Adipocyte (in vitro differentiated cells): ENCODE data around the gene BPHL.
"Not testable (repeated sequence)": the region's sequence is repeated elsewhere in the genome, so short reads cannot be mapped to it uniquely, and the experiment has no call there.

ENCODE experiments used
- DNase-seq: peaks from one replicate; pipeline ENCODE4 v3.0.0-alpha.2; 2015; ENCODE audit warnings: low read depth
- H3K27me3 ChIP-seq: replicated peaks from 2 replicates; pipeline ENCODE4 v1.7.0; 2013; ENCODE audit warnings: mild to moderate bottlenecking, low read length, moderate library complexity; ENCODE audit not compliant: control insufficient read depth, insufficient read depth
- H3K36me3 ChIP-seq: 2 replicates; pipeline ENCODE4 v1.7.0; 2013; ENCODE audit warnings: low read length, mild to moderate bottlenecking, moderate library complexity; ENCODE audit not compliant: control insufficient read depth, insufficient read depth, severe bottlenecking
- H3K4me1 ChIP-seq: 2 replicates; pipeline ENCODE4 v1.7.0; 2013; ENCODE audit warnings: mild to moderate bottlenecking, low read length, moderate library complexity; ENCODE audit not compliant: control insufficient read depth, insufficient read depth
- H3K4me3 ChIP-seq: 2 replicates; pipeline ENCODE4 v1.7.0; 2013; ENCODE audit warnings: mild to moderate bottlenecking, low read length, moderate library complexity
- H3K9ac ChIP-seq: 2 replicates; pipeline ENCODE4 v1.7.0; 2013; ENCODE audit warnings: mild to moderate bottlenecking, low read length, moderate library complexity
- H3K9me3 ChIP-seq: 2 replicates; pipeline ENCODE4 v1.7.0; 2013; ENCODE audit warnings: mild to moderate bottlenecking, low read length, moderate library complexity; ENCODE audit not compliant: control insufficient read depth

The BPHL gene

DNA sequence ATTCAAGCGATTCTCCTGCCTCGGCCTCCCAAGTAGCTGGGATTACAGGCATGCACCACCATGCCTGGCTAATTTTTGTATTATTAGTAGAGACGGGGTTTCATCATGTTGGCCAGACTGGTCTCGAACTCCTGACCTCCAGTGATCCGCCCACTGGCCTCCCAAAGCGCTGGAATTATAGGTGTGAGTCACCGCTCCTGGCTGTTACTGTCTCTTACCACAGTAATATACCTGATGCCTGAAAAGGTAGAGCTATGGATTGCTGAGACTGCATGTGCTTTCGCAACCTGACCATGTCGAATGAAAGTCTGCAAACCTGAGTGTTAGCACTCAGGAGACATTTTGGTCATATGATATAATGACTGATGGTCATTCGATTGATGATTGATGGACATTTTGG lies 70.7 kb downstream of the BPHL start:
- DNase-seq = not testable (repeated sequence)

DNA sequence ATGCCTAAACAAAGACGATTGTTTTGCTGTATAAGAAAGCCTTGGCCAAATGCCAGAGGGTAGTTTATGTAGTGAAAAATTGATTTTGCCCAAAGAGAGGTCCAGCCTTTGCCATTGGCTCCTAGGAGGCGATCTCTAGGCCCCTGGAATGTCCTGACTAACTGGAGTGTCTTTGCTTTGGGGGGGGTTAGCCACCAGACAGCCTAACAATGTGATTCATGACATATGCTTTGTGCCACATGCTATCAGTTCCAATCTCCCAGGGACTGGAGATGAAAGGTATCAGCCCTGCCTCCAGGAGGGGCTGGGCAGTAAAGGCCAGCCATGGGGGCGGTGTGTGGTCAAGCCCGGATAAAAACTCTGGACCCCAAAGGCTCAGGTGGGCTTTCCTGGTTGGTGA lies 71.5 kb downstream of the BPHL start:
- DNase-seq = no peak
- no peak overlapping the region for H3K4me3 ChIP-seq

More for the DNA sequence above, 70.7 kb downstream of the BPHL start:
- not testable (repeated sequence) for H3K36me3 ChIP-seq, H3K9ac ChIP-seq, H3K9me3 ChIP-seq, H3K4me3 ChIP-seq, H3K4me1 ChIP-seq
- peaks cover 29% of the 10 kb centered on the region for H3K27me3 ChIP-seq

DNA sequence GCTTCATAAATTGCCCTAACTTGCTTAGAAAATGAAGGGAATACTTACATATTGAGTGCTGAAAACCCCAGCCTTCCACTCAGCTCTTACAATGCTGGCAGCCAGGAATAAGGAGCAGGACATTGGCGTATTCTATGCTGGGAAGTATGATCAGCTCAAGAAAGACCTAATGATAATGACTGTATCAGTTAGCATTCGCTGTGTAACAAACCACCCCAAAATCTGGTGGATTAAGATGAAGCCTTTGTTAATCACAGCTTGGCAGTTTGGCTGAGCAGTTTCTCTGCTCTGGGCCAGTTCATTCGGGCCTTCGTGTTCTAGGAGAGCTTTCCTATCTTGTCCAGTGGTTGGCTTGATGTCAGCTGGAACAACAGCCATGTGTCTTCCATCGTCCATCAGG lies 72.3 kb downstream of the BPHL start:
- Histone ChIP-seq H3K27me3 (peaks cover 20% of the 10 kb centered on the region), H3K4me3 (no peak overlapping the region), H3K9ac (no peak overlapping the region), H3K36me3 (no peaks in the 10 kb centered on the region), H3K9me3 (peaks cover 5% of the 10 kb centered on the region), H3K4me1 (no peaks in the 10 kb centered on the region)
- no peak for DNase-seq

More for the DNA sequence above, 71.5 kb downstream of the BPHL start:
- Histone ChIP-seq H3K36me3 (no peaks in the 10 kb centered on the region), H3K4me1 (no peaks in the 10 kb centered on the region), H3K9me3 (peaks cover 5% of the 10 kb centered on the region), H3K27me3 (peaks cover 26% of the 10 kb centered on the region), H3K9ac (no peak overlapping the region)

DNA sequence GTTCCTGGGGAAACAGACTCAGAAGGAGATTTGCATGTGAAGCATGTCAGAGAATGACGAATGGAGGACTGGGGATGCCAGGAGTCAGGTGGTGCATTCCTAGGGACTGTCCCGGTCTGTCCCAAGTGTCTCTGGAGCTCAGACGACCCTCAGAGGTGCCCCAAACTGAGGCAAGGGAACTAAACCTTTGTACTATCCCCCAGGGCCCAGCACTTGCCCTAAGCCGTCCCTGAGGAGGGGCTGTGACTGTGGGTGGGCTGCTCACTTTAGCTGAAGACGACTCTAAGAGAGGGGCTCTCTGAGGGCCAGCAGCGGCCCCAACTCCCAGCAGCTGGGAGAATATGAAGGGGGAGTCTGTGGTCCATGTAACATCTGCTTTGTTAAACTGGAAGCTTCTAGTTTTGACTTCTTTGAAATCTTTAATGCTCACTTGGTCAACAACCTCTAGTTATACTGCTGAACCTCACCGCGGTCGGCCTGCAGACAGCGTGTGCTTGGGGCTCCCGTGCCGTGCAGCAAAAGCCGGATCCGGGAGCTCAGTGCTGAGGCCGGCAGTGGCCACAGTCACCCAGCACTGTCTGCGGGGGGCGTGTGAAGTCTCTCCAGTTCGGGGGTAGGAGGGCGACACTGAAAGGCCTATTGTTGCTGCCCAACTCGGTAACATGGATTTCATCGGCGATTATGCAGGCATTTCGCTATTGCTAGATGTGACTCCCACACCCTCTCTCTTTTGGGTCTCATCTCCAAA lies 74.8 kb downstream of the BPHL start:
- Histone ChIP-seq H3K4me1 (no peaks in the 10 kb centered on the region), H3K27me3 (peaks cover 9% of the 10 kb centered on the region), H3K9ac (no peak overlapping the region), H3K9me3 (peaks cover 5% of the 10 kb centered on the region), H3K36me3 (no peaks in the 10 kb centered on the region), H3K4me3 (no peak overlapping the region)
- DNase-seq = no peak

DNA sequence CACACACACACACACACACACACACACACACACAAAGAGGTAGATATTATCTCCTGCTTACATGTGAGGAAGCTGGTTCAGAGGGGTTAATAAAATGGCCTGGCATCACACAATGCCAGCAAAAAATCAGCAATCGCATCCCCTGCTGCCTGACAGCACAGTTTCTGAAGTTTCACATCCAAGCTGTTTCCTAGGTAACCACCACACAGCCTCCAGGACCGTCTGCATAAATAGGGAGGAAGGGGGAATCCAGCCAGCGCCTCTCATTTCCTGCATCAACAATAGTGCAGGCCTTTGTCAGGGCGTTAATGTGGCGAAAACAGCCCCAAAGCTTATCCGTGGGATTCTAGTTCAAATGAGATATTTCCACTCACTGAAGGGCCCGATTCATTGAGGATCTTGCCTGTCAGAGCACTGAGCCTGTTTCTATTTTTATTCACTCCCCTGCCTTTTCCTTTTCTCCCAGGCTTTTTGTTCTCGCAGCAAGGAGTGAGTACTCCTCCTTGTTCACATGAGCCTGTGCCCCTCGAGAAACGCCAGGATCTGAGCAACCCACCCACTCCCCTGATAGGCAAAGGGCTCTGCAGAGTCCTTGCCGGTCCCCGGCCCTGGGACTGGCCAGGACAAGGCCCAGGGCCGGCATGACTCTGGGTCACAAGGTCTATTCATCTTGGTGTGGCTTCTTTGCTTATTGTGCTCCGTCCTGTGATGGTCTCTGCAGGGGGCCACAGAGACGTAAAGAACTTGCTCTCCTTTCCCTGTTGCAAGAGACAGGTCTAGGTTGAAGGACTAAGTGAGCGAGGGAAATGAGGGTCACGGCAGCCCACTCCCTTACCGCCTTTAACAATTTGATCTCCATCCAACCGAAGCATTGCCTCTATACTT lies 76.3 kb downstream of the BPHL start:
- Histone ChIP-seq H3K9ac (no peak overlapping the region), H3K4me3 (no peak overlapping the region), H3K36me3 (no peaks in the 10 kb centered on the region), H3K27me3 (peaks cover 9% of the 10 kb centered on the region), H3K9me3 (peaks cover 9% of the 10 kb centered on the region), H3K4me1 (no peaks in the 10 kb centered on the region)
- DNase-seq = no peak

DNA sequence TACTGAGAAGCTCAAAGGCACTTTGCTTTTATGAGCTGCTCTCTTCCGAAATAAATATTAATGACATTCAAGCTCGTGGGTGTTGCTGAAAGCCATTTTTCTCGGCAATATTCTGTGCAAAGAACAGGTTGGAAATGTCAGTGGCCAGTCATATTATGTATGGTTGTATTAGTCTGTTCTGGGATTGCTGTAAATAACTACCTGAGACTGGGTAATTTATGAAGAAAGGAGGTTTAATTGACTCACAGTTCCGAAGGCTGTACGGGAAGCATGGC lies 76.8 kb downstream of the BPHL start:
- Histone ChIP-seq H3K36me3 (no peaks in the 10 kb centered on the region), H3K27me3 (peaks cover 6% of the 10 kb centered on the region), H3K9me3 (peaks cover 9% of the 10 kb centered on the region), H3K9ac (no peak overlapping the region), H3K4me3 (no peak overlapping the region), H3K4me1 (no peaks in the 10 kb centered on the region)
- no peak for DNase-seq

DNA sequence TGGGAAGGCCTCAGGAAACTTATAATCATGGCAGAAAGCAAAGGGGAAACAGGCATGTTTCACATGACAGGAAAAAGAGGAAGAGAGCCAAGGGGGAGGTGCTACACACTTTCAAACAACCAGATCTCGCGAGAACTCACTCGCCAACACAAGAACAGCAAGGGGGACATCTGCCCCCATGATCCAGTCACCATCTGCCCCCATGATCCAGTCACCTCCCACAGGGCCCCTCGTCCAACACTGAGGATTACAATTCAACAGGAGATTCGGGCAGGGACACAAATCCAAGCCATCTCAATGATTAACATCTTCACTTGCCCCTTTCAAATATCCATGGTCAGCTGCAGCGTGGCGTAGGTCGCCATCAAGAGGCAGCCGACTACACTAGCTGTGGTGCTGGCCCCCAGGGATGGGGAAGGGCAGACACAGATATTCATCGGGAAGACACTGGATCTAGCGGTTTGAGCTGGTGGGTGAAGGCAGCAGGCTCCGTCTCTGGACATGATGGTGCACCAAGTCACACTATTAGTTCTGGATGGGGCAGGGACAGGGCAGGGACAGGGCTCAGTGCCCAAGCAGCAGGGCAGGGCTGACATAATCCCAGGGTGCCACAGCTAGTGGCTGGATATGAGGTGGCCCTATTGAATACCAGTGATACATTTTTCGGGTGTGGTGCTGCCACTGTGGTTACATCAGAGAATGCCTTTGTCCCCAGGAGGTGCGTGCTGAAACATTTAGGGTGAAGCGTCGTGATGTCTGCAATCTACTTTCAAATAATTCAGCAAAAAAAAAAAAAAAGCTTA lies 77.4 kb downstream of the BPHL start:
- DNase-seq = no peak

DNA sequence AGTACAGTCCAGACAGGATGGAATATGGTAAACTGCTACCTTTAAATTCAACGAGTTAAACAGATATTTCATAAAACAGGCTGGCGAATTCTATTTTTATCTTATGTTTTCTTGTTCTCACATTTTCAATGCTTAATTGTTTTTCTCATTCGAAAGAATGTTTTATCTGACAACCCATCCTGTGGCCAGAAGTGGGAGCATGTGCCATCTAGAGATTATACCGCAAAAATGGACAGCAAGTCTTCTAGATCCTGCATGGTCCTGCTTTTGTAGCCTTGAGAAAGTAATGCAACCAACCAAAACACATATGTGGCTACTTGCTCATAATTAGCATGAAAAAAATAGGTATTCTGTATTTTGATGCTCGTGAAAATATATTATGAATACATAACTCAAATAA lies 78.3 kb downstream of the BPHL start:
- Histone ChIP-seq H3K27me3 (no peaks in the 10 kb centered on the region), H3K4me1 (no peaks in the 10 kb centered on the region), H3K4me3 (no peak overlapping the region), H3K36me3 (no peaks in the 10 kb centered on the region), H3K9ac (no peak overlapping the region), H3K9me3 (peaks cover 3% of the 10 kb centered on the region)
- no peak for DNase-seq

More for the DNA sequence above, 77.4 kb downstream of the BPHL start:
- no peak overlapping the region for H3K9ac ChIP-seq
- H3K4me3 ChIP-seq = no peak overlapping the region
- peaks cover 4% of the 10 kb centered on the region for H3K9me3 ChIP-seq
- H3K27me3 ChIP-seq = peaks cover under 1% of the 10 kb centered on the region
- H3K36me3 ChIP-seq = no peaks in the 10 kb centered on the region
- no peaks in the 10 kb centered on the region for H3K4me1 ChIP-seq

DNA sequence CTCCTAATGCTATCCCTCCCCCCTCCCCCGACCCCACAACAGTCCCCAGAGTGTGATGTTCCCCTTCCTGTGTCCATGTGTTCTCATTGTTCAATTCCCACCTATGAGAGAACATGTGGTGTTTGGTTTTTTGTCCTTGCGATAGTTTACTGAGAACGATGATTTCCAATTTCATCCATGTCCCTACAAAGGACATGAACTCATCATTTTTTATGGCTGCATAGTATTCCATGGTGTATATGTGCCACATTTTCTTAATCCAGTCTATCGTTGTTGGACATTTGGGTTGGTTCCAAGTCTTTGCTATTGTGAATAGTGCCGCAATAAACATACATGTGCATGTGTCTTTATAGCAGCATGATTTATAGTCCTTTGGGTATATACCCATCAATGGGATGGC lies 79.2 kb downstream of the BPHL start:
- H3K4me1 ChIP-seq, H3K27me3 ChIP-seq, H3K9ac ChIP-seq, DNase-seq, H3K4me3 ChIP-seq, H3K36me3 ChIP-seq, H3K9me3 ChIP-seq: not testable (repeated sequence)

DNA sequence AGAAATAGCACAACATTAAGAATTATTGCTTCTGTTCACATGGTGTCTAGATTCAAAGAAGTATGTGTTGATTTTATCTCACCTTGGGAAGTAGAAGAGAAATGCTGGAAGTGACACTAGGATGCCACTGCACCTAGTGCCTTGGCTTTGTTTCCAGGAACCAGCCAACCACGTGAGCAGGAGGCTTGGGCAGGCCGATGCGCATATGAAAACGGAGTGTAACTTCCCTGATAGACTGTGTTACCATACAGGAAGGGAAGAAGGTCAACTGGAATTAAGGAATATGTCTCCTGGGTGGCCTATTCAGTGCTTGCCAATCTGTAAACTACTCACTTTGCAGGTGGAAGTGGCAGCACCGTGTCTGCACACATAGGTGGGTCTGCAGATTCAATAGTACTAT lies 80.9 kb downstream of the BPHL start:
- DNase-seq = no peak
- no peak overlapping the region for H3K4me3 ChIP-seq

DNA sequence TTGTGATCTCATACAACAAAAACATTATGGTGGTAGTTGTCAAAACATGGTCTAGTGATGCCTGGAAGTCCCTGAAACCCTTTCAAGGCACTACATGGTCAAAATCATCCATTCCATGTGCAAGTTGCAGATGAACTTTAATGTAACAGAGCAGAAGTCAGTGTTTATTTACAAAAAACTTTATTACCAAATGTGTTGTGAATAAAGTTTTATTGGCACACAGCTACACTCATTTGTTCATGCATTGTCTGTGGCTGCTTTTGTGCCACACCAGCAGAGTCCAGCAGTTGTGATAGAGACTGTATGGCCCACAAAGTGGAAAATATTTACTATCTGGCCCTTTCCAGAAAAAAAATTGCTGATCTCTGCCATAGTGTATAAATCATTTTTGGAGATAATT lies 82.2 kb downstream of the BPHL start:
- no peak for DNase-seq
- Histone ChIP-seq H3K4me3 (no peak overlapping the region), H3K36me3 (no peaks in the 10 kb centered on the region), H3K9me3 (peaks cover 3% of the 10 kb centered on the region), H3K4me1 (peaks cover 5% of the 10 kb centered on the region), H3K9ac (no peak overlapping the region), H3K27me3 (no peaks in the 10 kb centered on the region)

More for the DNA sequence above, 80.9 kb downstream of the BPHL start:
- no peaks in the 10 kb centered on the region for H3K36me3 ChIP-seq
- no peaks in the 10 kb centered on the region for H3K27me3 ChIP-seq
- H3K9ac ChIP-seq = no peak overlapping the region
- peaks cover 3% of the 10 kb centered on the region for H3K9me3 ChIP-seq
- H3K4me1 ChIP-seq = no peaks in the 10 kb centered on the region
